ENCODE measurements around the gene FRMD3.

FRMD3 gene

GRCh38 chr9:83396342-83396741 is 141.9 kb downstream of the FRMD3 start:
- DNase-seq (ENCODE audit: low read depth): no peak
- no peak overlapping the region for H3K4me3 ChIP-seq (ENCODE audit: low read depth, low read length)
- no peak for TF ChIP-seq MAX (IDR thresholded peaks at IDR 0.05; ENCODE audit: low read depth, low read length)
- no peak for TF ChIP-seq MYC (IDR thresholded peaks at IDR 0.05; ENCODE audit: low read depth, low read length)
- TF ChIP-seq POLR2A (IDR thresholded peaks at IDR 0.05; ENCODE audit: extremely low read depth, insufficient read length): no peak
- no peak for TF ChIP-seq CTCF (IDR thresholded peaks at IDR 0.05; ENCODE audit: low read depth, low read length)

- TF ChIP-seq CTCF (IDR thresholded peaks at IDR 0.05; ENCODE audit: low read depth, low read length) (no peak), MYC (IDR thresholded peaks at IDR 0.05; ENCODE audit: low read depth, low read length) (no peak), POLR2A (IDR thresholded peaks at IDR 0.05; ENCODE audit: extremely low read depth, insufficient read length) (no peak), MAX (IDR thresholded peaks at IDR 0.05; ENCODE audit: low read depth, low read length) (no peak)
- no peak overlapping the region for H3K4me3 ChIP-seq (ENCODE audit: low read depth, low read length)
- no peak for DNase-seq (ENCODE audit: low read depth)
Observed at GRCh38 chr9:83392228-83392627, 146.0 kb downstream of the FRMD3 start.

DNA sequence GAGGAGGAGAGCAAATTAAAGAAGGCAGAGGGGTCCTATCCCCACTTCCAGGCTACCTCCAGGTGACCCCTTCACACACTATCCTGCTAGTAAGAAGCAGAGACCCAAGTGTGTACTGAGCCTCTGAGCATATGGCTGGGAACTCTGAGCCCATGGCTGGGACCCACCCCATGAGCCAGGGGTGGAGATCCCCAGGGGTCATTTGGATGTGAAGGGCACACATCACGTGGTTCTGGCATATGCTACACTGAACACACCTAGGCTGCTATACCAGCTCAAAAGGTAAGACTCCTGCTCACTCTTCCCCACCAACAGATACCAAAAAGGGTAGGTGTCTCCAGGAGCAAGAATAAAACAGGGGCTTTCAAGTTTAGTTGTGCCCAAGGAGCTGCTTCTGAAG is 149.9 kb downstream of the FRMD3 start:
- no peak for TF ChIP-seq MAX (IDR thresholded peaks at IDR 0.05; ENCODE audit: low read depth, low read length)
- no peak for TF ChIP-seq MYC (IDR thresholded peaks at IDR 0.05; ENCODE audit: low read depth, low read length)
- TF ChIP-seq POLR2A (IDR thresholded peaks at IDR 0.05; ENCODE audit: extremely low read depth, insufficient read length): no peak
- TF ChIP-seq CTCF (IDR thresholded peaks at IDR 0.05; ENCODE audit: low read depth, low read length): no peak
- DNase-seq (ENCODE audit: low read depth): no peak
- H3K4me3 ChIP-seq (ENCODE audit: low read depth, low read length): no peak overlapping the region

DNA sequence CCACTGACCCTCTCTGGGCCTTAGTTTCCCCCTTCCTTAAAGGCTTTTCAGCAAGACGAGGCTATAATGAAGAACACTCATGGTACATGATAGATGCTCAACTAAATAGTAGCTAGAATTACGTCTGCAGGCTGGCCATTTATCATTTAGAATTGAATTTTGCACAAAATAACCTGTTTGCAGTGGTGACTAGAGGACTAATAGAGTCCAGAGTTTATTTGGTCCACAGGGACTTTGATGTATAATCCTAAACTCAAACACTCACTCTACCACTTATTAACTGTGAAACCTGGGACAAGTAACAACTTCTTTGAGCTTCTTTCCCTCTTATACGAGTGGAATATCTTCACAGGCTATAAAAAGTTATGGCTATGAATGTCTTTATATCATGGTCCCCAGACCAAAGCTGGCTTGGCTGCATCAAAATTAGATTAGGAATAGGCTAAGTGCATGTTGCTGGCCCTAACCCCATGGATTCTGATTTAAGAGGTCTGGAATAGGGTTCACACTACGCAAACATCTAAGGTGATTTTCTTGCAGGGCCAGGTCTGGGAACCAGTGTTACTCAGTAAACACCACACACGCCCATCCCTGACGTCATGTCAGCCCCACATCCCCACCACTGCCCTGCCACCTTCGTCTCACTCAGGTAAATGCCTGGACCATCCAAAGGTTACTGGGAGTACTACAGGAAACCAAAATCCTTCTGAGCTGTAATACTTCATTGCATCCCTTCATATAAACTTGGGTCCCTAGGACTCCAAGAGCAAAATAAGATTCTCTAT is 150.6 kb downstream of the FRMD3 start:
- DNase-seq (ENCODE audit: low read depth): no peak
- no peak for TF ChIP-seq CTCF (IDR thresholded peaks at IDR 0.05; ENCODE audit: low read depth, low read length)
- no peak for TF ChIP-seq POLR2A (IDR thresholded peaks at IDR 0.05; ENCODE audit: extremely low read depth, insufficient read length)
- TF ChIP-seq MYC (IDR thresholded peaks at IDR 0.05; ENCODE audit: low read depth, low read length): no peak
- TF ChIP-seq MAX (IDR thresholded peaks at IDR 0.05; ENCODE audit: low read depth, low read length): no peak
- H3K4me3 ChIP-seq (ENCODE audit: low read depth, low read length): no peak overlapping the region

DNA sequence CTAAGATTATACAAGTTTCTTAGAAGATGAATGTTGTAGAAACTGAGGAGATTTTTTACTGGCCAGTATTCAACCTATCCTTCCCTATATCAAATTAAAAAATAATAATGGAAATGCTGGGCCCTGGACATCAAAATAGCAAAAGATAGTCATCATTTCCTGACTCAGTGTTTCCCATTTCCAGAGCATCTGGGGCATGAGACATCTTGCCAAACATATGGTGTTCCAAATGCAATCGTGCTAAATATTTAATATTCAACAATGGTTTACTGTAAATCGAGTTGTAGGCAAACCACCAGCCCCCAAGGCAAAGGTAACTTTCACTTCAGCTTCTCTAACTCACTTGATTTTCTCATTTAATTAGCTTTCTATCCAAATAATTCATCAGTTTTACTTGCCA is 152.9 kb downstream of the FRMD3 start:
- H3K4me3 ChIP-seq (ENCODE audit: low read depth, low read length): no peak overlapping the region
- no peak for DNase-seq (ENCODE audit: low read depth)
- TF ChIP-seq CTCF (IDR thresholded peaks at IDR 0.05; ENCODE audit: low read depth, low read length) (no peak), POLR2A (IDR thresholded peaks at IDR 0.05; ENCODE audit: extremely low read depth, insufficient read length) (no peak)

Data from NB4 (cell line).